CD4-positive, alpha-beta T cell treated with Interleukin-15 for 1 hour (primary cell): ENCODE measurements around the gene CCT8.
A peak's percentile ranks its signal among the peaks of the same experiment; 100 is the strongest.

Experiments used
- DNase-seq: peaks from one replicate; pipeline ENCODE4 v3.0.0-alpha.2; 2020

The CCT8 gene, protein sequence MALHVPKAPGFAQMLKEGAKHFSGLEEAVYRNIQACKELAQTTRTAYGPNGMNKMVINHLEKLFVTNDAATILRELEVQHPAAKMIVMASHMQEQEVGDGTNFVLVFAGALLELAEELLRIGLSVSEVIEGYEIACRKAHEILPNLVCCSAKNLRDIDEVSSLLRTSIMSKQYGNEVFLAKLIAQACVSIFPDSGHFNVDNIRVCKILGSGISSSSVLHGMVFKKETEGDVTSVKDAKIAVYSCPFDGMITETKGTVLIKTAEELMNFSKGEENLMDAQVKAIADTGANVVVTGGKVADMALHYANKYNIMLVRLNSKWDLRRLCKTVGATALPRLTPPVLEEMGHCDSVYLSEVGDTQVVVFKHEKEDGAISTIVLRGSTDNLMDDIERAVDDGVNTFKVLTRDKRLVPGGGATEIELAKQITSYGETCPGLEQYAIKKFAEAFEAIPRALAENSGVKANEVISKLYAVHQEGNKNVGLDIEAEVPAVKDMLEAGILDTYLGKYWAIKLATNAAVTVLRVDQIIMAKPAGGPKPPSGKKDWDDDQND

DNA sequence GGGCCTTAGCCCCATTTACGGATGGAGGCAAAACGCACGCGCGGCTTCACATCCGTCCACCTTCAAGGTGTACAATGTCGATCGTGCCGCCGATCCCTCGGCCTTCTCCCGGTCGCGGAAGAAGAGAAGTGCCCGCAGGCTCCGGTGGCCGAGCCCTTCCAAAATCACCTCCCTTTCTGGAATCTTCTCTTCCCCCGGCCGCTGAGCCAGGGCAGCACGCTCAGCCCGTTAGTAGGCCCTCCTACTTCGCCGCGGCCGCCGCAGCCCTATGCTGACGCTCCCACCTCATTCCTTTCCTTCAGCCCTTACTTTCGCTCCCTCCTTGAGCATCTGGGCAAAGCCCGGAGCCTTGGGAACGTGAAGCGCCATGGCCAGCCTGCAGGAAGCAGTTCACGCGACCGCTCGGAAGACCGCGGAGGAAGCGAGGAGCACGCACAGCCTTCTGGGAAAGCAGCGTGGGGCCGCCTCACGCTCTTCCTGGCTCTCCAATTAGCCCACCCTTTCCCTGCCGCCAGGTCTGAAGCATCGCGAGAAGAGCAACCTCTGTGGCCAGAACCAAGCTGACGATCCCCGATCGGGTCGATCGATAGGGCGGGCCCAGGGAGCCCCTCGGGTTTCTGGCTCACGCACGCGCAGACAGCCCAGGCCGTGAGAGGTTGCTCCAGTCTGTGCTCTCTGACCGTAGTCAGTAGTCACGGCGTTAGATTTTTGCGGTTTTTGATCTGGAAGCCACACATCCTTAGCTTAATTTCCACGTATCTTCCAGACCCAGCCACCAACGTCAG is at the start of gene CCT8:
TSS of gene CCT8 (minus strand) at position 427 of the 785 bp plus-strand sequence. CDS start at position 369, 58 bp downstream.
- DNase-seq: peak; percentile 99

DNA sequence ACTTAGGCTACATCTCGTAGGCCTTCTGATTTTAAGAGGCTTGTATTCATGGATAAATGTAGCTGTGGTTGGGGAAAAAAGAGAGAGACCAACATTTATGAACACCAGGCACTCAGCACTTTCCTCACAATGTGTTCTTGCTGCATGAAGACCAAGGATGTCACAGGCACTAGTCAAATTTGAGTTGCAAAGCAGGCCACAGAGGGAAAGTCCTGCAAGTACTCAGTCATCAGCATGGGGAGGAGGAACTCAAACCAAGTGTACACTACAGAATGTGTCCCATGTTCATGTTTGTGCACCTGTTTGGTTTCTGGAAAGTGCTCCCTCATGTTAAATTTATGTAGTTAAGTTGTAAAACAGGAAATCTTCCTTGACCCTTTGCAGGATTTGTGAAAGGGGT is 48.3 kb upstream of the CCT8 start:
- peak; percentile 22 for DNase-seq

DNA sequence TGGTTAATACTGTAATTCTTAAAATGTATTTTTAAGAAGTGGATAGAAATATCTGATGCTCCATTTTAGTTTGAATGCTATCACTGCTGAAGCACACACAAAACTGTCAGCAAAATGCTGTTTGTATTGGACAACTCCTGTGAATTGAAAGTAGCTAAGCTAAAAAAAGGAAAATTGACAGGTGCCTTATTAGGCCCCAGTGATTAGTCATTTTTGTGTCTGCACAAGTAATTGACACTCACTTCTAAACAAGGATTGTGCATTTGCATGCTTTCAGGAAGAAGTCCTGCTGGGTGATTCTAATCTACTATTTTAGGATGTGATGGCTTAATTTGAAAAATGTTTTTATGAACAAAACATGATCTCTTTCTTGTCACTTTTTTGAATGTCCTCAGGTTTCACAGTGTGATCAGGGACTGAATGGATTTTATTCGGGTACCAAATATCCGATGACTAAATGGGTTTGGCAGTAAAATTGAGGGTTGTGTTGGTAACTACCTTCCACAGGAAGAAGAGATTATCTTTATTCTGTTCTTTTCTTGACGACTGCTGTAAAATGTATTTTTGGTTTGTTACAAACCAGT is 44.0 kb upstream of the CCT8 start:
- no peak for DNase-seq

DNA sequence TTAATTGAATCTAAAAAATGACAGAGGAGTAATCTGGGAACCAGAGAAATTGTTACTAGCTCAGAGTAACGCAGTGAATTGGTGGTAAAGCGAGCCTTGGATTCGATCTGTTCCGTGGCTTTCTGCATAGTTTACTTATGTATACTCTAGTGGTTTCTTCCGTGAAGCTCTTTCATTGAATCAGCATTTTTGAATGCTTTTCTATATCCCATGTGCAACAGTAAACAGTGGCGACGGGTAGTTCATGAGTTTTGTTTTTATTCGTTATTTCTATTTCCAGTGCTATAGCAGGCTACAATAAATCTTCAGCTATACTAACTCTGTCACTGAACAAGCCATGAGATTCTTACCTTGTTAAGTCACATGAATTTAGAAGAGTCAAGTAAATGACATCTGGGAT is 42.5 kb upstream of the CCT8 start:
- DNase-seq: no peak

DNA sequence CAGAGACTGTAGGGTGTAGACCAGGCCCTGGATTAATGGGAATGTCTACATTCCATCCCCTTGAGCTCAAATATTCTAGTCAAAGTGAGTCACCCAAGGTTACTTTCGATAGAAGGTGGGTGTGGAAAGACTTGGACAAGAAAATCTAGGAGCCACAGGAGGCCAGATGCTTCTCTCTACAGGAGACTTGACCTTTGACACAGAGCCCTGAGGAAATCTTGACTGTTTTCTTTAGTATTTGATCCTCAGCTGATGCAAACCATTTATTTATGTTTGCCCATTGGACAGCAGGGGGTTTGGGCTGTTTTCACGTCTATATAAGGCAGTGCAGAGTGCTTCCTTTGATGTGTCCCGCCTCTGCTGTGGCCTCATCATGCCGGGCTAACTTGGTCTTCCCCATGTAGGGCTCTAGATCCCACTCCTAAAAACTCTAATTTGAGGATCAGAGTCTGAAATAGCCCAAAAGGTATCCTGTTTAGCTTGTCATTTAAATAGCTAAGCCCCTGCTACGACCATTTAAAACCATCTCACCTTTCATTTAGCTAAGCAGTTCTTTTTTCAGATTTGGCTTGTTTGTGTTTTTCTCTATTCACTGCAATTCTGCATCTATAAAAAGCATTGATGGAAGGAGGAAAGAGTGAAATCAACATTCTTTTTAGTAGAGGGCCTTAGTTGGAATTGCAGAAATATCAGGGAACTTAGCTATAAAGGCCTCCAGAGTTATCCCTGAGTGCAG is 41.5 kb upstream of the CCT8 start:
- no peak for DNase-seq

DNA sequence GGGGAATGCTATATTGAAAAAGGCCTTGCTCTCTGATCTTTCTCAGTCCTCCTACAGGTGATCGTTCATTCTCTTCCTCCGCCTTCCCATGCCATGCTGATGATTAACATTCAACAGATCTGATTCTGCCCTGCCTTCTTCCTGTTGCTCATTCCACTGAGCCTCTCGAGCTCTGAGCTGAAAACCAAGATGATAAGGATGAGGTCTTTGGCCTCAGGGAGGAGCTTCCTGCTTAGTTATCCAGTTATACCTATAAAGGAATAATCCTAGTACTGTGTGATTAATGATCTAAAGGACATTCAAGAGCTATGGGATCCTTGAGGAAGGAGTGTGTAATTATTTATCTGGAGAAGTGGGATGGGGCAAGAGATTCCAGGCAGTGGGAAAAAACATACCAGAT is 31.8 kb upstream of the CCT8 start:
- DNase-seq: no peak

DNA sequence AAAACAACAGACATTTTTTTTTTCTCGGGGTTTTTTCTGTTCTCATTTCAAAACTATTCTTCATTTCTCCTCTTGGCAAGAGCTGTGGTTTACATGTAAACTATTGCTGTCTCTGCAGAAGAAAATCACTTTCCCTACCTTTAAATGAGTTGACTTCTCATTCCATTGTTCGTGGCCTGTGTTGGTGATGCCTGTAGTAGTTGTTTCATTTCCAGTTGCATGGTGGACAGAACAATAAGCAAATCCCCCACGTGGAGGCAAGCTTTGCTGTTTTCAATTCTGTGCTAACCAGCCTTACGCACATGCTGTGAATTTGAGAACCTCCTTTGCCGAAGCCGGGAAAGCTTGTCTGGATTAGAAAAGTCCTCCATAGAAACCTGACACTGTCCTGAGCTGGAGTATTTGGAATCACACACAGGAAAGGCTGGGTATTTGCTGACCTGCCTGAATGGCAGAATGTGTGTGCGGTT is 30.8 kb upstream of the CCT8 start:
- no peak for DNase-seq

DNA sequence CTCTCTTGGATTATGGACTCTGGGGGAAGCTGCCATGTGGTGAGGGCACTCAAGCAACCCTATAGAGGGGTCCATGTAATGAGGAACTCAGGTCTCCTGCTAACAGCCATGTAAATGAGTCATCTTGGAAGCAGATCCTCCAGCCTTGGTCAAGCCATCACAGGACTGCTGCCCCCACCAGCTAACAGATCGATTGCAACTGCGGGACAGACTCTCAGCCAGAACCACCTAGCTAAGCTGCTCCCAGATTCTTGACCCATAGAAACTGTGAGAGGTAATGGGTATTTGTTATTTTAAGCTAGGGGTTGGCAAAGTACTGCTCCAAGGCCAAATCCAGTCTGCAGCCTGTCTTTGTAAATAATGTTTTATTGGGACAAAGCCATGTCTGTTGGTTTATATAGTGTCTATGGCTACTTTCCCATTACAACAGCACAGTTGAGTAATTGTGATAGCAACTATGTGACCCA is 29.4 kb upstream of the CCT8 start:
- DNase-seq: no peak

DNA sequence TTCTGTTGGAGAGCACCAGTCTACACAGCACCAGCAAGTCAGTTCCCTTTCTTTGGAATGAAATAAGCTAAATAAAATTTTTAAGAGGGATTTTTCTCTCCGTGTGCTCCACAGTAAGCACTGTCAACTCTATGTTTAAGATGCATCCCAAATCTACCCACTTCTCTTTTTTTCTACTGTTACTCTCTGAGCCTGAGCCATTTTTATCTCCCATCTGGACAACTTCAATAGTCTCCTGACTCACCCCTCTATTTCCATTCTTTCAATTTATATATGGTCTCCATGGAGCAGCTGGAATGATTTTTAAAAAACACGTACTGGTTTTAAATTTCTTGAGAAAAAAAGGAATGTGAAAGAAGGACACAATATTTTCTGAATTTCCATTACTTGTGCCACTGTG is 24.7 kb upstream of the CCT8 start:
- DNase-seq: no peak

DNA sequence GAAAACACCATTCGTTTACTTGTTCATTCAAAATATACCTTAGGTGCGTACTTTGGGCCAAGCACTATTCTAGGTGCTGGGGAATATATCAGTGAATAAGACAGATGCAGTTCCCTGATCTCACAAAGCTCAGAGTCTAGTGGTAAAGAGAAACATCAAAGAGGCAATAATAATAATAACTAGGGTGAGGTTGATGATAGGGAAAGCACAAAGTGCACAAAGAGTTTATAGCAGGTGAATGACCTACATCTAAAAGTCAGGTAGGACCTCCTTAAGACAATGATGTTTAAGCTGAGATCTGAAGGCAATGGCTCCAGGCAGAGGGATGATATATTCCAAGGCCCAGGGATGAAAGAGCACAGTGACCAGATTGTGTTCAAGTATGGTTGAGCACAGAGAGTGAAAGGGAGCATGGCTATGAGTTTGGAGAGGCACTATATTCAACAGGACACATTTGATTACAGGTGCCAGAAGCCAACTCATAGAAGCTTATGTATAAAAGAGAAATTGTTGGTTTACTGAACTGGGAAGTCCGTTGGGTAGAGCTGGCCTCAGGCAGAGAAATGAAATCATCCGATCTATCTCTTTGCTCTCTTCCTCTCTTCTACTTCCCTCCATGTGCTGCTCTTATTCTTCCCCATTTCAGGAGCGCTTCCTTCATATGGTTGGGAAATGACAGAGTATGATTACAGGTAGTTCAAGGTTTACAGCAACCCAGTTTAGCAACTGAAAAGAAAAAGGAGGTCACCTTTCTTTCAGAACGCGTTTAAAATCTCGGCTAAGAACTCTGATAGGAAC is 23.0 kb upstream of the CCT8 start:
- DNase-seq: no peak

DNA sequence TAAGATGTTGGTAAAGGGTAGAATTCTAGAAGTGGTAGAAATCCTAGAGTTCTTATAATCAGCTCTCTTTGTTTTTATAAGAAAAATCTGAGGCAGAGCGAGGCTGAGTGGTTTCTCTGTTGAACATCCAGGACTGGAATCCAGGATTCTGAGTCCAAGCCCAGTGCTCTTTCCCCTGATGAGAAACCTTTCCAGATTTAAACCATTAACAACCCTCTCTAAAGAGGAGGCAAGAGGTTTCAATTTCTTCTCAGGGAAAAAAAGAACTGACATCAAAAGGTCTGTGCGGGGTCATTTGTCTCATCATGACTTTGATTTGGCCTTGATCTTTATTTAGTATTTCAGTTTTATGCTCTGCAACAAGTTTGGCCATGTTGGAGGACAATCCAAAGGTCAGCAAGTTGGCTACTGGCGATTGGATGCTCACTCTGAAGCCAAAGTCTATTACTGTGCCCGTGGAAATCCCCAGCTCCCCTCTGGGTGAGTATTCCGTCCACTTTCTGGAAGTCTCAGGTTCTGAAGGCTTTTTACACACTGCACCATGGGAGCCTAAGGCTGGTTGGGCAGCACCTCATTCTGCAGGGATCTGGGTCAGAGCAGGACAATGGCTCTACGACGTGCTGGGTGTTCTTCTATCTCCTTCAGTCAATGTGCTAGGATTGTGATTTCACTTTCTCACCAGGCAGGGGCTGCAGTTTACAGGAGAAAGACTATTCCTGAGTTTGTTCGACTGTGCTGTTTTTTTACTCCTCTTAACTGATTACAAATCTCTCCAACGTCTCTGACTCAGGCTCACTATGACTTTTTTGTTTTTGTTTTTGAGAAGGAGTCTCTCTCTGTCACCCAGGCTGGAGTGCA is 18.9 kb upstream of the CCT8 start:
- DNase-seq: no peak

DNA sequence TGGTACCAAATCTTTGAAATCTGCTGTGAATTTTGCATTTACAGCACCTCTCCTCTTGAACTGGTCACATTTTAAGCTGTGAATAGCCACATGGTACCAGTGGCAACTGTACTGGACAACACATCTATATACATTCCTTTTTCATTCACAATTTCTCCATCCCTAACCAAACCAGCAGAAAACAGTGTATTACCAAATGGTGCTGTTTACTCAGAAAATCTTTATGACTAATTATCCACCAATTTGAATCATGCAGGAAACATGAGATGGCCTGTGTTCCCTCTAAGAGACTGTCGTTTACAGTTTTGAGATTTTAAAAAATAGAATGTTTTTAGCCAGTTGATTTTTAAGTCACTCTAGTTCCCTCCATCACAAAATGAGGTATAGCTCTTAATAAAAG is 17.6 kb upstream of the CCT8 start:
- no peak for DNase-seq

DNA sequence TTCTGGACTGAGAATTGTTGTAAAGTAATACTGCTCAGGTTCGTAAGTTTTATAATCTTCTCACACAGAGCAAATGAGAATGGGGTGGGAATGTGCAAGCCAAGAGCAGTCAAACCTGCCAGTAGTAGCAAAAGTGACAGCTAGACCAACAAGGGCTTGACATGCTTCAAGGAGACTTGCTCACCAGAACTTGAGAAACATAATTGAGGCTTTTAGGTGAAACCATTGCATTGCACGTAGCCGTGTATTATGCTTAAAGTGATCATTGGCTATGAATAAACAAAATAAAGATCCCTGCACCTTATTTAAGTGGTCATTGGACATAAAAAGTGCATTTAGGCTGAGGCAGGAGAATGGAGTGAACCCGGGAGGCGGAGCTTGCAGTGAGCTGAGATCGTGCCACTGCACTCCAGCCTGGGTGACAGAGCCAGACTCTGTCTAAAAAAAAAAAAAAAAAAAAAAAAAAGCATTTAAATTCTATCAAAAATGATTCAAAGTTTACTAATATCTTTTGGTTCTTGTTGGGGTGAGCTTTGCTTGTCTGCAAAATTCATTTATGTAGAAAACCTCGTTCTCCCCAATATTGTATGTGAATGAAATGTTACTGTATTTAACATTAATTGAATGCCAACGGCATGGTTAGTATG is 11.8 kb upstream of the CCT8 start:
- no peak for DNase-seq

DNA sequence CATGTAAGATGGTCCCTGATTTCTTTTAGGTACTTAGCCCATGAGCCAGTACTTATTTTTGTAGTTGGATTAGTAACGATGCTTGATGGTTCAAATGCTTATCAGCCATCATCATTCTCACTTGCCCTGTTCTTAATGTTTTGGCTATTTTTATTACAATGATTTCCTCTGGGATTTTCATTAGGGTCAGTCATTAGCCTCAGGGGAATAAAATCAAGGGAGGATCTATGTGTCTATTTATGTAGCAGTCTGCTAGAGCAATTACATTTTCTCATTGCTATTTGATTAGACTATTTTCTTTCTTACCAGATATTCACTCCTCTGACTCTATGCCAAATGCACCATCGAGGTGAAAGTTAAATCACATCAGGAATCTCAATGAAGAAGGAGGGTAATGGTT is 10.9 kb upstream of the CCT8 start:
- no peak for DNase-seq

DNA sequence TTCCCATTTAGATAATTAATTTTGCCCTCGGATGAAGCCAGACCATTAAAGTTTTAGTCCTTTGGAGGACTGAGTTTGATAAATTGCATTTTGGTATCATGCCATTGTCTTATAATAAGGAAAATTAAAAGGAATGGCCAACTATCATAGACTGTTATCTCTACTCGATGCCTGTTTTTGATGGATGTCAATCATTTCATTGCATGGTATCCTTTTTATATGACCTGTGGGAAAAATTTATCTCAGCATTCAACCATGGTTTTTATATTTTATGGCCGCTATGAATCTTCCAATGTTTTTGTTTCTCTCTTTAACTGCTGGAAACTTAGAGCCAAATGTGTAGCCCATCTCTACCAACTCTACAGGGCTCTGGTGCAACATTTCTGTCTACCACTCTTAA is 9.9 kb upstream of the CCT8 start:
- DNase-seq: no peak

DNA sequence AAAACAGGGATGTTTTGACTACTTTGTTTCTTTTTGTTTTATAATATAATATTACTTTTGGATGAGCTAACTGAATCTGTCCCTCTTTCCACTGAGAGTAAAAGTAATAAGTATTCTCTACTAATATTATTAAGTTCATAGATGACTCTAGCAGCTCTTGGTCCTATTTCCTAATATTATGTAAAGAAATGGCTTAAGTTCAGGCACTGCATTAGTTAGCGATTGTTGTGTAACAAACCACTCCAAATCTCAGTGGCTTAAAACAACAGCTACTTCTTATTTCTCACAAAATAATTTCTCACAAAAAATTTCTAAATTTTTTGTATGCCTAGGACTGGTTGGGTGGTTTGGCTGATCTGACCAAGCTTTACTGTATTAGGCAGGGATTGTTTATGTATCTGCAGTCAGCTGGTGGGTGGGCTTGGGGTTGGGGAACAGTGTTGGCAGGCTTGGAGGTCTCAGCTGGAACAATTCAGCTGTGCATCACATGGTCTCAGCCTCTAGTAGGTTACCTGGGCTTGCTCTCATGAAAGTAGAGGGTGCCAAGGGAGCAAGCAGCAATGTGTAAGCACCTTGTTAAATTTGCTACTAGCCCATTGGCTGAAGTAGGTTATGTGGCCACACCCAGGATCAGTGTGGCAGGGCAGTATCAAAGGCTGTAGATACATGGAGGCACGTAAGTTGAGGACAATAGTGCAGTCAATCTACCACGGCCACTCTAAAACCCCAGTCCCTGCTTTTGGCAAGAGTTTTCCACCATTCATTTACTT is 8.8 kb upstream of the CCT8 start:
- DNase-seq: no peak

DNA sequence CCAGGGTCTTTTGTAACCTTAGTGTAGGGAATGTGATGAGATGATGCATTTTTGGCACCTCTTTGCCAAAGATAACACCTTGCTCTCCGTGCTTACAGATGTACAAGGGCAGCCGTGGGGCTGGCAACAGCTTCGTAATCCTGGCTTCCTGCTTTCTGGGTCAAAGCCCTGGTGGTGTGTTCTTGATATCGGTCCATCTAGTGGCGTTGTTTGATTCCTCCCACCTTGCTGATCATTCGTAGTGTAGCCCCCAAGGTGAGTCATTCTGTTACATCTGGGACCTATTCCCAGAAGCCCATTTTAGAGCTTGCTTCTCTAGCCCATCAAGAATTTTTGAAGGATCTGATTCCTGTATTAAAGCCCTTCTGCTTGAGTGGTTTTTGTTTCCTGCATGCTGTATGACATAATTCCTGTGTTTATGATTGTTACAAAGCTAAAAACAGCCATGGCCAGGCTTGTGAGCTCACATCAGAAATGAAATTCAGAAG is 7.0 kb upstream of the CCT8 start:
- peak; percentile 37 for DNase-seq

DNA sequence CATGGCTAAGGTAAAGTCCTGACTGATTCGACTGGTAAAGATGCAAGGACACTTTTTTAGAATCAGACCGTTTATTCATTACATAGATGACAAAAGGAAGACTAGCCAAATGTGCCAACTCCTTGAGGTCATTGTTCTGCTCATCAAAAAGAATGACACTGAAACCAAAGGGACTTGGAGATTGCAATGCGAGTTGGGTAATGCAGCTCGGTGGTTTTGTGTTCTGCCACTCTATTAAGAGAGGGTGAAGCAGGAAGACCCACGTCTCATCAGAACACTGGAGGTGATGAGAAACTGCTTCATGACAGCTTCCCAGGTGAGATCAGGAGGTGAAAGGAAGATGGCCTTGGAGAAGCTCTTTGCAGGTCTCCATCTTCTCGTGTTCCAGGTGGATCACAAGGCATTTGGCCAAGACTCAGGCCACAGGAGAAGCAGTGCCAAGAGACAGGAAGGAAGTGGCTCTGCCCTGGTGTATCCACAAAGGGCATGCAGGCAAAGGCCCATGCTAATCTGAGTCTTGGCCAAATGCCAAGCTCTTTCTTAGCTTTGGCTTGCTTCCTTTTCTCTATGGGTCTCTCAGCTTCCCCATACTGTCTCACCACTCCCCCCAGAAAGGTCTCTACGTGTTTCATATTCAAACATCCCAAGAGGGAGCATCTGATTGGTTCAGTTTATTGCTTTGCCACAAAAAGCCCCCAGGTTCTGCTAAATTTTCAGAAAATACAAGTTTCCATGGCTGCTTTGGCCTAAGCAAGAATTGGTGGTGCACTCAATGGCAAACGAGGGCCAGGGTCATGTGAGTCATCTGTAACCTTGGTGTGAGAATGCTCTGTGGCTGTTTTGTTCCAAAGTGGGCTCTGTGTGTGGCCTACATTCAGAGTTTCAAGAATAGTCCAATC is 5.7 kb upstream of the CCT8 start:
- DNase-seq: peak; percentile 63
